WTC11 (cell line): Measurements from ENCODE around the gene PPP1R11. TPM values are rescaled to one million over a fixed set of nuclear protein-coding genes. Genes with fewer than 3 reads are reported as not detected.

Experiments used
- ATAC-seq: fragments of 200-7000 bp; cut with Tn5 transposase; 2 replicates; pipeline ENCODE4 v1.10.0; 2021; ENCODE audit warnings: mild to moderate bottlenecking, moderate library complexity
- CTCF ChIA-PET: fragments of 300-600 bp; sonication (Branson Sonifier 250); formaldehyde crosslinking; loops from one replicate; lab custom pipeline; 2021; ENCODE audit warnings: antibody characterized with exemption; lab: Charles Lee
- POLR2A ChIA-PET: fragments of 350-600 bp; sonication (Branson Sonifier 250); formaldehyde crosslinking; loops from one replicate; lab custom pipeline; 2021; ENCODE audit warnings: antibody characterized with exemption; lab: Charles Lee
- DNase-seq: peaks from one replicate; pipeline ENCODE4 v3.0.0; 2021; ENCODE audit warnings: low spot score
- H3K27ac Mint-ChIP-seq: 2 replicates; pipeline ENCODE4 v1.8.0; 2021; ENCODE audit warnings: mixed read lengths
- H3K27me3 Mint-ChIP-seq: 2 replicates; pipeline ENCODE4 v1.8.0; 2021; ENCODE audit warnings: low read depth, mild to moderate bottlenecking, moderate library complexity, mixed read lengths
- H3K36me3 Mint-ChIP-seq: 2 replicates; pipeline ENCODE4 v1.8.0; 2021; ENCODE audit warnings: mixed read lengths
- H3K4me1 Mint-ChIP-seq: 2 replicates; pipeline ENCODE4 v1.8.0; 2022; ENCODE audit warnings: mixed read lengths
- H3K4me3 Mint-ChIP-seq: 2 replicates; pipeline ENCODE4 v1.8.0; 2021; ENCODE audit warnings: mild to moderate bottlenecking, moderate library complexity, mixed read lengths
- H3K9me3 Mint-ChIP-seq: 2 replicates; pipeline ENCODE4 v1.8.0; 2021; ENCODE audit warnings: mixed read lengths
- CREB1 ChIP-seq: sonication (generic); formaldehyde crosslinking; IDR thresholded peaks from 2 replicates; pipeline ENCODE4 v1.8.0; 2023; ENCODE audit warnings: mild to moderate bottlenecking, missing genetic modification reagents
- FOXK1 ChIP-seq: sonication (generic); formaldehyde crosslinking; IDR thresholded peaks from 2 replicates; pipeline ENCODE4 v1.8.0; 2022; ENCODE audit warnings: mild to moderate bottlenecking, moderate library complexity, missing genetic modification reagents
- FOXP1 ChIP-seq: sonication (generic); formaldehyde crosslinking; IDR thresholded peaks from 2 replicates; pipeline ENCODE4 v1.8.0; 2022; ENCODE audit warnings: missing genetic modification reagents, mild to moderate bottlenecking, moderate library complexity, borderline replicate concordance
- HMGXB4 ChIP-seq: sonication (generic); formaldehyde crosslinking; IDR thresholded peaks from 2 replicates; pipeline ENCODE4 v1.8.1; 2023; ENCODE audit warnings: mild to moderate bottlenecking, moderate library complexity, missing genetic modification reagents
- NFATC4 ChIP-seq: fragments of 250-450 bp; sonication (Bioruptor Pico); IDR thresholded peaks from 2 replicates; pipeline ENCODE4 v1.9.0; 2021; ENCODE audit warnings: mild to moderate bottlenecking
- NR1H2 ChIP-seq: sonication (generic); formaldehyde crosslinking; IDR thresholded peaks from 2 replicates; pipeline ENCODE4 v1.9.0; 2021; ENCODE audit warnings: mild to moderate bottlenecking, moderate library complexity, missing genetic modification reagents
- NR3C1 ChIP-seq: sonication (generic); formaldehyde crosslinking; conservative IDR thresholded peaks from 2 replicates; pipeline ENCODE4 v1.8.1; 2023; ENCODE audit warnings: low read depth, mild to moderate bottlenecking, missing genetic modification reagents
- TEAD1 ChIP-seq: sonication (generic); formaldehyde crosslinking; IDR thresholded peaks from 2 replicates; pipeline ENCODE4 v1.8.0; 2022; ENCODE audit warnings: mild to moderate bottlenecking, missing genetic modification reagents
- TP53 ChIP-seq: sonication (generic); formaldehyde crosslinking; IDR thresholded peaks from 2 replicates; pipeline ENCODE4 v1.8.1; 2023; ENCODE audit warnings: mild to moderate bottlenecking, missing genetic modification reagents
- ZNF232 ChIP-seq: sonication (generic); formaldehyde crosslinking; IDR thresholded peaks from 2 replicates; pipeline ENCODE4 v1.8.0; 2022; ENCODE audit warnings: mild to moderate bottlenecking, missing genetic modification reagents
- ZNF263 ChIP-seq: sonication (generic); formaldehyde crosslinking; IDR thresholded peaks from 2 replicates; pipeline ENCODE4 v1.8.1; 2022; ENCODE audit warnings: low read depth, mild to moderate bottlenecking, moderate library complexity, missing genetic modification reagents
- ZNF317 ChIP-seq: sonication (generic); formaldehyde crosslinking; IDR thresholded peaks from 2 replicates; pipeline ENCODE4 v1.8.1; 2023; ENCODE audit warnings: low read depth, mild to moderate bottlenecking, moderate library complexity, missing genetic modification reagents, borderline replicate concordance
- ZNF396 ChIP-seq: fragments of 250-450 bp; sonication (Bioruptor Pico); IDR thresholded peaks from 2 replicates; pipeline ENCODE4 v1.8.0; 2021; ENCODE audit warnings: mild to moderate bottlenecking, moderate library complexity, borderline replicate concordance
- total RNA-seq: library from RNA; stranded (reverse); gene quantifications from 3 replicates; pipeline ENCODE4 v1.2.3, GENCODE V29; 2021
- TF ChIP-seq, protein P1 (sequence below): fragments of 250-450 bp; sonication (Bioruptor Pico); IDR thresholded peaks from 2 replicates; pipeline ENCODE4 v2.1.2; 2022; ENCODE audit warnings: mild to moderate bottlenecking, moderate library complexity
- TF ChIP-seq, protein P2 (sequence below): fragments of 250-450 bp; sonication (Bioruptor Pico); IDR thresholded peaks from 2 replicates; pipeline ENCODE4 v1.9.0; 2021; ENCODE audit warnings: moderate library complexity, mild to moderate bottlenecking, inconsistent platforms, borderline replicate concordance
- TF ChIP-seq, protein P3 (sequence below): sonication (generic); formaldehyde crosslinking; IDR thresholded peaks from 2 replicates; pipeline ENCODE4 v1.8.1; 2022; ENCODE audit warnings: low read depth, missing genetic modification reagents, borderline replicate concordance
- TF ChIP-seq, protein P4 (sequence below): fragments of 250-450 bp; sonication (Bioruptor Pico); IDR thresholded peaks from 2 replicates; pipeline ENCODE4 v1.9.0; 2021; ENCODE audit warnings: mild to moderate bottlenecking, borderline replicate concordance

The PPP1R11 gene
- total RNA-seq, 1 experiment from 2014 or later: 25.0 TPM

- TF ChIP-seq, protein P1, sequence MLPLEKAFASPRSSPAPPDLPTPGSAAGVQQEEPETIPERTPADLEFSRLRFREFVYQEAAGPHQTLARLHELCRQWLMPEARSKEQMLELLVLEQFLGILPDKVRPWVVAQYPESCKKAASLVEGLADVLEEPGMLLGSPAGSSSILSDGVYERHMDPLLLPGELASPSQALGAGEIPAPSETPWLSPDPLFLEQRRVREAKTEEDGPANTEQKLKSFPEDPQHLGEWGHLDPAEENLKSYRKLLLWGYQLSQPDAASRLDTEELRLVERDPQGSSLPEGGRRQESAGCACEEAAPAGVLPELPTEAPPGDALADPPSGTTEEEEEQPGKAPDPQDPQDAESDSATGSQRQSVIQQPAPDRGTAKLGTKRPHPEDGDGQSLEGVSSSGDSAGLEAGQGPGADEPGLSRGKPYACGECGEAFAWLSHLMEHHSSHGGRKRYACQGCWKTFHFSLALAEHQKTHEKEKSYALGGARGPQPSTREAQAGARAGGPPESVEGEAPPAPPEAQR: no peak
- TF ChIP-seq FOXP1 (CRISPR knock-in tag) (no peak), ZNF396 (CRISPR knock-in tag) (no peak), FOXK1 (CRISPR knock-in tag) (no peak), NR1H2 (CRISPR knock-in tag) (no peak), HMGXB4 (no peak), CREB1 (CRISPR knock-in tag) (no peak)
These were observed 41.8 kb upstream of the PPP1R11 start (continued) for GRCh38 chr6:30025186-30025585.

GRCh38 chr6:30029588-30029987 is 37.4 kb upstream of the PPP1R11 start:
- ATAC-seq: no peak
- no peak for TF ChIP-seq ZNF263
- no peak for TF ChIP-seq TEAD1
- TF ChIP-seq, protein P2, sequence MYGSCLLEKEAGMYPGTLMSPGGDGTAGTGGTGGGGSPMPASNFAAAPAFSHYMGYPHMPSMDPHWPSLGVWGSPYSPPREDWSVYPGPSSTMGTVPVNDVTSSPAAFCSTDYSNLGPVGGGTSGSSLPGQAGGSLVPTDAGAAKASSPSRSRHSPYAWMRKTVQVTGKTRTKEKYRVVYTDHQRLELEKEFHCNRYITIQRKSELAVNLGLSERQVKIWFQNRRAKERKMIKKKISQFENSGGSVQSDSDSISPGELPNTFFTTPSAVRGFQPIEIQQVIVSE (CRISPR knock-in tag): no peak
- POLR2A ChIA-PET: no interaction called here

GRCh38 chr6:30031381-30031780 is 35.6 kb upstream of the PPP1R11 start:
- Mint-ChIP-seq H3K27me3 (no peaks in the 10 kb centered on the region), H3K9me3 (no peaks in the 10 kb centered on the region), H3K4me1 (no peaks in the 10 kb centered on the region; the same call in 1 of the 2 replicates), H3K36me3 (no peaks in the 10 kb centered on the region), H3K27ac (no peak overlapping the region), H3K4me3 (no peak overlapping the region)
- ChIA-PET POLR2A (no interaction called here), CTCF (interaction anchor here (0.7 kb wide), 1 partner anchor 137 kb away, joined by 3 read pairs; no protein-coding TSS in a partner anchor)
- TF ChIP-seq, protein P3, sequence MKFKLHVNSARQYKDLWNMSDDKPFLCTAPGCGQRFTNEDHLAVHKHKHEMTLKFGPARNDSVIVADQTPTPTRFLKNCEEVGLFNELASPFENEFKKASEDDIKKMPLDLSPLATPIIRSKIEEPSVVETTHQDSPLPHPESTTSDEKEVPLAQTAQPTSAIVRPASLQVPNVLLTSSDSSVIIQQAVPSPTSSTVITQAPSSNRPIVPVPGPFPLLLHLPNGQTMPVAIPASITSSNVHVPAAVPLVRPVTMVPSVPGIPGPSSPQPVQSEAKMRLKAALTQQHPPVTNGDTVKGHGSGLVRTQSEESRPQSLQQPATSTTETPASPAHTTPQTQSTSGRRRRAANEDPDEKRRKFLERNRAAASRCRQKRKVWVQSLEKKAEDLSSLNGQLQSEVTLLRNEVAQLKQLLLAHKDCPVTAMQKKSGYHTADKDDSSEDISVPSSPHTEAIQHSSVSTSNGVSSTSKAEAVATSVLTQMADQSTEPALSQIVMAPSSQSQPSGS (CRISPR knock-in tag): no peak
- no peak for TF ChIP-seq ZNF317 (CRISPR knock-in tag)
- no peak for TF ChIP-seq NR3C1 (CRISPR knock-in tag)
- TF ChIP-seq ZNF232 (CRISPR knock-in tag): no peak
- TF ChIP-seq, protein P4, sequence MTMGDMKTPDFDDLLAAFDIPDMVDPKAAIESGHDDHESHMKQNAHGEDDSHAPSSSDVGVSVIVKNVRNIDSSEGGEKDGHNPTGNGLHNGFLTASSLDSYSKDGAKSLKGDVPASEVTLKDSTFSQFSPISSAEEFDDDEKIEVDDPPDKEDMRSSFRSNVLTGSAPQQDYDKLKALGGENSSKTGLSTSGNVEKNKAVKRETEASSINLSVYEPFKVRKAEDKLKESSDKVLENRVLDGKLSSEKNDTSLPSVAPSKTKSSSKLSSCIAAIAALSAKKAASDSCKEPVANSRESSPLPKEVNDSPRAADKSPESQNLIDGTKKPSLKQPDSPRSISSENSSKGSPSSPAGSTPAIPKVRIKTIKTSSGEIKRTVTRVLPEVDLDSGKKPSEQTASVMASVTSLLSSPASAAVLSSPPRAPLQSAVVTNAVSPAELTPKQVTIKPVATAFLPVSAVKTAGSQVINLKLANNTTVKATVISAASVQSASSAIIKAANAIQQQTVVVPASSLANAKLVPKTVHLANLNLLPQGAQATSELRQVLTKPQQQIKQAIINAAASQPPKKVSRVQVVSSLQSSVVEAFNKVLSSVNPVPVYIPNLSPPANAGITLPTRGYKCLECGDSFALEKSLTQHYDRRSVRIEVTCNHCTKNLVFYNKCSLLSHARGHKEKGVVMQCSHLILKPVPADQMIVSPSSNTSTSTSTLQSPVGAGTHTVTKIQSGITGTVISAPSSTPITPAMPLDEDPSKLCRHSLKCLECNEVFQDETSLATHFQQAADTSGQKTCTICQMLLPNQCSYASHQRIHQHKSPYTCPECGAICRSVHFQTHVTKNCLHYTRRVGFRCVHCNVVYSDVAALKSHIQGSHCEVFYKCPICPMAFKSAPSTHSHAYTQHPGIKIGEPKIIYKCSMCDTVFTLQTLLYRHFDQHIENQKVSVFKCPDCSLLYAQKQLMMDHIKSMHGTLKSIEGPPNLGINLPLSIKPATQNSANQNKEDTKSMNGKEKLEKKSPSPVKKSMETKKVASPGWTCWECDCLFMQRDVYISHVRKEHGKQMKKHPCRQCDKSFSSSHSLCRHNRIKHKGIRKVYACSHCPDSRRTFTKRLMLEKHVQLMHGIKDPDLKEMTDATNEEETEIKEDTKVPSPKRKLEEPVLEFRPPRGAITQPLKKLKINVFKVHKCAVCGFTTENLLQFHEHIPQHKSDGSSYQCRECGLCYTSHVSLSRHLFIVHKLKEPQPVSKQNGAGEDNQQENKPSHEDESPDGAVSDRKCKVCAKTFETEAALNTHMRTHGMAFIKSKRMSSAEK (CRISPR knock-in tag): no peak
- TF ChIP-seq FOXP1 (CRISPR knock-in tag): no peak
- TF ChIP-seq NFATC4: no peak
- TF ChIP-seq TP53 (CRISPR knock-in tag): no peak
- no peak for TF ChIP-seq FOXK1 (CRISPR knock-in tag)
- TF ChIP-seq TEAD1: no peak
- no peak for TF ChIP-seq CREB1 (CRISPR knock-in tag)
- no peak for DNase-seq
- no peak for ATAC-seq

More at GRCh38 chr6:30029588-30029987, 37.4 kb upstream of the PPP1R11 start:
- H3K27ac Mint-ChIP-seq: no peak overlapping the region
- H3K27me3 Mint-ChIP-seq: no peaks in the 10 kb centered on the region
- H3K4me3 Mint-ChIP-seq: no peak overlapping the region
- CTCF ChIA-PET: no interaction called here
- no peaks in the 10 kb centered on the region for H3K36me3 Mint-ChIP-seq
- no peak for DNase-seq
- H3K9me3 Mint-ChIP-seq: no peaks in the 10 kb centered on the region
- no peaks in the 10 kb centered on the region; the same call in 1 of the 2 replicates for H3K4me1 Mint-ChIP-seq
